Measurements from ENCODE around the gene LSM6. TPM values are rescaled to one million over a fixed set of nuclear protein-coding genes. Genes with fewer than 3 reads are reported as not detected.

Gene LSM6
- total RNA-seq, 1 experiment from 2014 or later = 78.3 TPM

DNA sequence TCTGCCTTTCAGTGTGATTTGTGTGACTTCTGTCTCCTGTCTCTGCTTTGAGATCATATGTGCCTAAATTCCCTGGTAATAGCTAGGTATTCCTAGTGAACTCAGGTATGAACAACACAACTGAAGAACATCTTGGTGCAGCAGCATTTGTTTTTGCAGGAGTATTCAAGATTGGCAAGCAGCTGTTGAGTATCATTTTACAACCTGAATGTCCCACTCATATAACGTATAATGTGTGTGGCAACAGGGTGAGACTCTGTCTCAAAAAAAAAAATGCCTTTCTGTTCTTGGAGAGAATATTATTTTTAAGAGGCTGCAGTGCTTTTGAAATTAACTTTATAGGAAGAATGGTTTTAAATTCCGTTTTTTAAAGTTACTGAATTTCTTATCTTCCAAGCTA lies 7.7 kb downstream of the LSM6 start:
- no peak overlapping the region for H2AK5ac ChIP-seq (ENCODE audit: insufficient read length, low read length)
- H3K4me1 Mint-ChIP-seq = peaks cover 20 to 21% of the 10 kb centered on the region in 2 experiments
- no peak overlapping the region for H3K9ac ChIP-seq (ENCODE audit: extremely low read depth, insufficient read length, low read length)
- no peaks in the 10 kb centered on the region for H3K4me1 ChIP-seq (ENCODE audit: insufficient read depth, low read length)
- H2BK120ac ChIP-seq (ENCODE audit: low read depth, low read length, poor library complexity, severe bottlenecking) = no peak overlapping the region
- 0 out of 2 replicates have a peak, but pooled peaks cover 2% of the 10 kb centered on the region for H3K79me2 ChIP-seq (ENCODE audit: insufficient read depth, low read length)
- no peaks in the 10 kb centered on the region for H3K27me3 Mint-ChIP-seq (ENCODE audit: low read depth)
- no peak overlapping the region for H3K27ac Mint-ChIP-seq
- no peaks in the 10 kb centered on the region for H4K20me1 ChIP-seq (ENCODE audit: control insufficient read depth, insufficient read depth, insufficient read length)
- no peak overlapping the region for H4K5ac ChIP-seq (ENCODE audit: insufficient read length, low read depth, low read length)
- H3K56ac ChIP-seq (ENCODE audit: insufficient read length, low read depth, low read length) = no peak overlapping the region
- no peak overlapping the region for H3K14ac ChIP-seq (ENCODE audit: insufficient read depth, low read length)
- no peaks in the 10 kb centered on the region for H3K9me3 Mint-ChIP-seq
- no peaks in the 10 kb centered on the region for H3K9me3 ChIP-seq (ENCODE audit: control insufficient read depth, low read depth, low read length)
- H3K4me2 ChIP-seq (ENCODE audit: insufficient read depth, insufficient read length, low read length) = no peak overlapping the region
- no peak overlapping the region for H3T11ph ChIP-seq (ENCODE audit: low read length)
- H3K36me3 Mint-ChIP-seq (ENCODE audit: insufficient read depth in 1 of 3, low read depth in 3 of 3) = peaks cover 8 to 40% (median 31%) of the 10 kb centered on the region in 3 experiments; a peak in 6 of 7 replicates
- H2BK5ac ChIP-seq (ENCODE audit: insufficient read length, low read length) = no peak overlapping the region
- DNase-seq = no peak
- H3K18ac ChIP-seq (ENCODE audit: insufficient read length, low read depth, low read length) = no peak overlapping the region
- WGBS (ENCODE audit: extremely low coverage, insufficient read length, low lambda C conversion rate) = no CpG with 5 or more reads among the region's 2 CpGs
- no peaks in the 10 kb centered on the region for H3K79me1 ChIP-seq (ENCODE audit: insufficient read depth, low read depth, low read length, poor library complexity, severe bottlenecking)
- no peak overlapping the region for H3K27ac ChIP-seq (ENCODE audit: insufficient read length, low read depth, low read length)
- H2BK12ac ChIP-seq (ENCODE audit: insufficient read length, low read depth, low read length) = no peak overlapping the region
- no peak overlapping the region for H4K91ac ChIP-seq (ENCODE audit: insufficient read length, low read depth, low read length)
- H3K23ac ChIP-seq (ENCODE audit: insufficient read length, low read depth, low read length) = no peak overlapping the region
- no peak overlapping the region for H2BK15ac ChIP-seq (ENCODE audit: low read depth, low read length)
- no peaks in the 10 kb centered on the region for H3K23me2 ChIP-seq (ENCODE audit: insufficient read length, low read depth, low read length, poor library complexity, severe bottlenecking)
- no peak overlapping the region for H4K8ac ChIP-seq (replicated peaks; ENCODE audit: insufficient read length, low read depth, low read length)
- H2BK20ac ChIP-seq (ENCODE audit: low read depth, low read length, poor library complexity, severe bottlenecking) = no peak overlapping the region
- no peak overlapping the region for H2AFZ ChIP-seq (ENCODE audit: low read length)
- H3K4ac ChIP-seq (ENCODE audit: low read depth, low read length) = no peak overlapping the region
- TF ChIP-seq, protein P1, sequence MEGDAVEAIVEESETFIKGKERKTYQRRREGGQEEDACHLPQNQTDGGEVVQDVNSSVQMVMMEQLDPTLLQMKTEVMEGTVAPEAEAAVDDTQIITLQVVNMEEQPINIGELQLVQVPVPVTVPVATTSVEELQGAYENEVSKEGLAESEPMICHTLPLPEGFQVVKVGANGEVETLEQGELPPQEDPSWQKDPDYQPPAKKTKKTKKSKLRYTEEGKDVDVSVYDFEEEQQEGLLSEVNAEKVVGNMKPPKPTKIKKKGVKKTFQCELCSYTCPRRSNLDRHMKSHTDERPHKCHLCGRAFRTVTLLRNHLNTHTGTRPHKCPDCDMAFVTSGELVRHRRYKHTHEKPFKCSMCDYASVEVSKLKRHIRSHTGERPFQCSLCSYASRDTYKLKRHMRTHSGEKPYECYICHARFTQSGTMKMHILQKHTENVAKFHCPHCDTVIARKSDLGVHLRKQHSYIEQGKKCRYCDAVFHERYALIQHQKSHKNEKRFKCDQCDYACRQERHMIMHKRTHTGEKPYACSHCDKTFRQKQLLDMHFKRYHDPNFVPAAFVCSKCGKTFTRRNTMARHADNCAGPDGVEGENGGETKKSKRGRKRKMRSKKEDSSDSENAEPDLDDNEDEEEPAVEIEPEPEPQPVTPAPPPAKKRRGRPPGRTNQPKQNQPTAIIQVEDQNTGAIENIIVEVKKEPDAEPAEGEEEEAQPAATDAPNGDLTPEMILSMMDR (conservative IDR thresholded peaks at IDR 0.05) = no peak
- H3K27me3 ChIP-seq (ENCODE audit: insufficient read depth, low read length) = no peaks in the 10 kb centered on the region
- H3K4me3 Mint-ChIP-seq = no peak overlapping the region
